ENCODE results near the gene CTF1. TPM values are rescaled to one million over a fixed set of nuclear protein-coding genes. Genes with fewer than 3 reads are reported as not detected.

CTF1 gene
- total RNA-seq, 1 donor from 2014 or later = 5.2 TPM

DNA sequence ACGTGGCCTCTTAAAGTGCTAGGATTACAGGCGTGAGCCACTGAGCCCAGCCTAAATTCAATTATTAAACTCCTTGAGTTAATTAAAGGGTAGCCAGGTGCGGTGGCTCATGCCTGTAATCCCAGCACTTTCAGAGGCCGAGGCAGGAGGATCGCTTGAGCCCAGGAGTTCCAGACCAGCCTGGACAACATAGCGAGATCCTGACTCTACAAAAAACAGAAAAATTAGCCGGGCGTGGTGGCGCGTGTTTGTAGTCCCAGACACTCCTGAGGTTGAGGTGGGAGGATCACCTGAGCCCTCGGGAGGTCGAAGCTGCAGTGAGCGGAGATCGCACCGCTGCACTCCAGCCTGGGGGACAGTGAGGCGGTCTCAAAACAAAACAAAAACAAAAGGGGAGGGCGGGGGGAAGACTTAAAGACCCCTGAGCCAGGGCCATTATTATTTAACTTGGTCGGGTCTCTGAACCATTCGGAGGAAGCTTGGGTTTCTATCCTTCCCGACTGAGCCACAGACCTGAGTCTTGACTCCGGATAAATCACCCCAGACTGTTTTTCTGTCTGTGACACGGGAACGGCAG, 22.1 kb upstream of the CTF1 start:
- Mint-ChIP-seq H3K4me3 (ENCODE audit: unreplicated experiment) (peak overlapping the region; percentile 94), H3K9me3 (ENCODE audit: unreplicated experiment) (no peaks in the 10 kb centered on the region), H3K27ac (ENCODE audit: unreplicated experiment) (peak overlapping the region; percentile 82), H3K36me3 (ENCODE audit: low read depth, unreplicated experiment) (peaks cover 21% of the 10 kb centered on the region), H3K4me1 (ENCODE audit: low read depth, unreplicated experiment) (peaks cover 13% of the 10 kb centered on the region), H3K27me3 (ENCODE audit: low read depth, unreplicated experiment) (no peaks in the 10 kb centered on the region)
- Histone ChIP-seq H3K4me2 (ENCODE audit: low read length) (peak overlapping the region; percentile 96), H4K20me1 (ENCODE audit: insufficient read depth, low read length) (no peaks in the 10 kb centered on the region), H3K36me3 (ENCODE audit: insufficient read depth, low read length) (peaks cover 2% of the 10 kb centered on the region), H3K79me2 (ENCODE audit: insufficient read depth, low read length) (peaks cover 19% of the 10 kb centered on the region), H2AFZ (ENCODE audit: low read depth, low read length) (peak overlapping the region; percentile 90), H3K9ac (ENCODE audit: low read length) (peak overlapping the region; percentile 89), H3K4me1 (ENCODE audit: insufficient read depth, low read length) (peaks cover 14% of the 10 kb centered on the region), H3K4me3 (ENCODE audit: insufficient read depth, low read depth, low read length) (peak overlapping the region; percentile 81), H3K27ac (ENCODE audit: low read depth, low read length) (peak overlapping the region; percentile 88), H3K9me3 (ENCODE audit: insufficient read depth, low read depth, low read length) (no peaks in the 10 kb centered on the region), H3K27me3 (ENCODE audit: insufficient read depth, low read length) (no peaks in the 10 kb centered on the region)
- DNase-seq (ENCODE audit: low read depth) = no peak
- FAIRE-seq = no peak
- TF ChIP-seq EZH2 (IDR thresholded peaks at IDR 0.05; ENCODE audit: insufficient read depth, low read length) (no peak), CTCF (IDR thresholded peaks at IDR 0.05; ENCODE audit: insufficient read depth, low read depth, low read length) (no peak)

GRCh38 chr16:30874821-30875717, 21.3 kb upstream of the CTF1 start:
- FAIRE-seq = no peak

More at GRCh38 chr16:30874821-30875717, 21.3 kb upstream of the CTF1 start:
- Mint-ChIP-seq H3K27me3 (ENCODE audit: low read depth, unreplicated experiment) (no peaks in the 10 kb centered on the region), H3K9me3 (ENCODE audit: unreplicated experiment) (no peaks in the 10 kb centered on the region), H3K27ac (ENCODE audit: unreplicated experiment) (peak overlapping the region; percentile 98), H3K4me3 (ENCODE audit: unreplicated experiment) (peak overlapping the region; percentile 94), H3K36me3 (ENCODE audit: low read depth, unreplicated experiment) (peaks cover 16% of the 10 kb centered on the region), H3K4me1 (ENCODE audit: low read depth, unreplicated experiment) (peaks cover 13% of the 10 kb centered on the region)
- TF ChIP-seq CTCF (IDR thresholded peaks at IDR 0.05; ENCODE audit: insufficient read depth, low read depth, low read length) (no peak), EZH2 (IDR thresholded peaks at IDR 0.05; ENCODE audit: insufficient read depth, low read length) (no peak)
- Histone ChIP-seq H2AFZ (ENCODE audit: low read depth, low read length) (peak overlapping the region; percentile 90), H3K27ac (ENCODE audit: low read depth, low read length) (peak overlapping the region; percentile 88), H3K4me2 (ENCODE audit: low read length) (peak overlapping the region; percentile 96), H4K20me1 (ENCODE audit: insufficient read depth, low read length) (no peaks in the 10 kb centered on the region), H3K9me3 (ENCODE audit: insufficient read depth, low read depth, low read length) (no peaks in the 10 kb centered on the region), H3K9ac (ENCODE audit: low read length) (peak overlapping the region; percentile 89), H3K4me3 (ENCODE audit: insufficient read depth, low read depth, low read length) (peak overlapping the region; percentile 81), H3K4me1 (ENCODE audit: insufficient read depth, low read length) (peaks cover 14% of the 10 kb centered on the region), H3K27me3 (ENCODE audit: insufficient read depth, low read length) (no peaks in the 10 kb centered on the region), H3K79me2 (ENCODE audit: insufficient read depth, low read length) (peaks cover 19% of the 10 kb centered on the region), H3K36me3 (ENCODE audit: insufficient read depth, low read length) (peaks cover 2% of the 10 kb centered on the region)
- peak; percentile 81 for DNase-seq (ENCODE audit: low read depth)
